ENCODE results near the gene PDK2.

The PDK2 gene

GRCh38 chr17:50135316-50136095 lies 40.4 kb downstream of the PDK2 start:
- no peak for DNase-seq (ENCODE audit: low read depth in 2 of 2)

GRCh38 chr17:50136096-50136687 lies 41.0 kb downstream of the PDK2 start:
- DNase-seq (ENCODE audit: low read depth in 2 of 2), result no peak

DNA sequence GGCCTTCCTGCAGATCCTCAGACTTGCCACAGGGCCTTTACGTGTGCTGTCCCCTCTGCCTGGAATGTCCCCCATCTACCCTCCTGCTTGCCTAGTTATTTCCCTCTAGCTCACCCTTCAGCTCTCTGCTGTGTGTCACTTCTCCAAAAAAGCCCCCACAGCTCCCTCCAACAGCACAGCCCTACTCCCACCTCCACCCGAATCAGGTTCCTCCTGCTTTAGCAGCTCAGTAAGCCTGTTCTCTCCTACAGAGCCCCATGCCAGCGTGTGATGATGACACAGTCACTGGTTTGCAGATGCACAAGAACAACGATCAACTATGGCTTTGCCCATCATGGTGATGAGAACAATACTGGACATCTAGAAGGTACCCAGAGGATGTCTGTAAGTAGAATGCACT lies 41.9 kb downstream of the PDK2 start:
- no peak for DNase-seq (ENCODE audit: low read depth in 2 of 2)

- DNase-seq (ENCODE audit: low read depth in 2 of 2), result no peak
These were observed 44.1 kb downstream of the PDK2 start for GRCh38 chr17:50139185-50139783.

DNA sequence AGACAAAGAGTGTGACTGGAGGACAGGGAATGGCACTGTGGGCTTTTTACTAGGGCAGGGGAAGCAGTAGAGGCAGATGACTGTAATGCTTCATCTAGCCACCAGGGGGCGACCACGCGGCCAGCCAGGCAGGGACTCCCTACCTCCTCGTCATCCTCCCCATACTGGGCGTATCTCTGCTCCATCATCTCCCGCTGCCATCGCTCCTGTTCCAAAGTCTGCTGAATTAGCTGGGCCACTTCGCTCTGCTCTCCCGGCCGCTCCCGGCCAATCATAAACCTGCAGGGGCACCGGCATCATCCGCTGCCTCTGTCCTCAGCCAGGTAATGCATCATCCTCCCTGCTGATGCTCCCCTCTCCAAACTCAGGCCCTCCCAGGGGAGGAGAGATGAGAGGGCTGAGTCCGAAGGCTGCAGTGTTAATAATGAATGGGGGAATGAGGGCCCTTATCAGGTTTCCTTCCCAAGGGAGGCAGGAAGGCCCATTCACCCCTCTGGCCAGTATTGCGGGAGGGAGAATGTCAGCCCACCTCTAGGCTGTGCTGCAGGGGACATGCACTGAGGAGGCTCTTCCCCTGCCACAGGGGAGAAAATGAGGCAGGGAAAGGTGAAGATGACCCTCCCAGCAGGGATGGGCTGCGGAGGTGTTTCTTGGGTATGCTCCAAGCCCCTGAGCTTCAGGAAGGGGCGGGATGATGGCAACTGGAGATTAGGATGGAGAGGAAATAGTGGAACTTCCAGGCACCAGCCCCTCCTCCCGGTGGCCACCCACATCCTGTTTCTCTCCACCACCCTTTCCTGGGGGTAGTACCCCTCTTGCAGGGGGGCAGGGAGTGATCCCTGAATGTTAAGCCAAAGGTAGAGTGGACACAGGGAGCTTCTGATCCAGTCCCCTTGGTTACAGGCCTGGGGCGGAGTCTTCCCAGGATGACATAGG lies 45.1 kb downstream of the PDK2 start:
- peak; percentile 74 to 75 for DNase-seq (ENCODE audit: low read depth in 2 of 2)

- no peak for DNase-seq (ENCODE audit: low read depth in 2 of 2)
These were observed 46.0 kb downstream of the PDK2 start for GRCh38 chr17:50141026-50141744.

- DNase-seq (ENCODE audit: low read depth in 2 of 2), result no peak
These were observed 46.6 kb downstream of the PDK2 start for GRCh38 chr17:50141745-50142110.

DNA sequence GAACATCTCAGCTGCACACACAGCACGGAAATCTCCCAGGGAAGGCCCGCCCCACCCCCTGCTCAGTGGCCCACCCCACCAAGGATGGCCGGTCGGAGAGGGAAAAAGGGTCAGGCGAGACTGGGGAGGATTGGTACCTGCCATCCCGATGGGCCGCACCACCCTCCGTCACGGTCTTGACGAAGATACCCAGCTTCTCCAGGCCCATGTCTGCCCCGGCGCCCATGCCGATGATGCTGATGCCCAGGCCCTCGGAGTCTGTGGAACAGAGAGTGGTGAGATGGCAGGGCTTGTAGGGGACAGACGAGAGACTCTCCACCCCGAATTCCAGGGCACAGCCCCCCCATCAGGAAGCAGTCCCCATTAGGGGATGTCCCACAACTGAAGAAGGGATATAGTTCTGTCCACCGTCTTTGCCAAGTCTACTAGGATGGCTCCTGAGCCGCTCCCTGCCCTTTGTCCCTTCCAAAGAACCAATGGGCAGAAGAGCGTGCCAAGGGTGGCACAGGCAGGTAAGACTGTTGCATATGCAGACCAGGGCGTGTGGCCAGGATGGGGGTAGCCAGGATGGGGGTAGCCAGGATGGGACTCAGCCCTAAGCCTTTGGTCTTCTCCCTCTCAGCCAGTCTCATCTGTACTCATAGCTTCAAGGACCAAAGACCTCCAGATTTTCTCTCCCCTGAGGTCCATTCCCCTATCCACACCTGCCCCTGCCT lies 48.5 kb downstream of the PDK2 start:
- no peak for DNase-seq (ENCODE audit: low read depth in 2 of 2)

- no peak for DNase-seq (ENCODE audit: low read depth in 2 of 2)
These were observed 49.2 kb downstream of the PDK2 start for GRCh38 chr17:50144355-50144754.

DNA sequence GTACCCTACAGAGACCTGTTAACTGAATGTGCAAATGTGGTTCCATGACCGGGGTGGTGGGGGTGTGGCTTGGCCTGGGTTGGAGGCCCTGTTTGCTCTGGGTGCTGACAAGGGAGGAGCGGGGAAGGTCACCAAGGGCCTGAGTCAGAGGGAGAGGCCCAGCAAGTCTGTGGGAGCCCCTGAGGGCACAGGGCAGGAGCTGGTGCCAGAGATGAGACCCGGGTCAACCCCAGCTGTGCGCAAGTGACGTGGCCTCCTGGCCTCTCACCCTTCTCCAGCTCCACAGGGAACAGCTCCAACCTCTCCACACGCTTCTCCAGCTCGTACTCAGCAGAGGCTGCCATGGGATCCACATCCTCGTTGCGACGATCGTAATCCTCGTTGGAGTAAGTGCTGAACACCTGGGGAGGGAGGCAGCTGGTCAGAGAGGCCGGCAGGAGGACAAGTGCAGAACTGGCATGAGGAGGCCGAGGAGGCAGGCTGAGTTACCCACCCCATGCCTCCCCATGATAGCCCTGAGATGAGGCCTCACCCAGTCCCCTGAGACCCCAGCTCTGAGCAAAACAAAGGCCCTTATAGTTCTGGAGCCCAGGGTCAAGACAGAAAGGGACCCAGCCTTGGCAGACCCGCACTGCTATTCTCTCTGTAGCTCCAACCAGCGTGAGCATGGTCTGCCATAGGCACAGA lies 49.8 kb downstream of the PDK2 start:
- no peak for DNase-seq (ENCODE audit: low read depth in 2 of 2)

GRCh38 chr17:50145532-50146229 lies 50.5 kb downstream of the PDK2 start:
- DNase-seq (ENCODE audit: low read depth in 2 of 2), result no peak

DNA sequence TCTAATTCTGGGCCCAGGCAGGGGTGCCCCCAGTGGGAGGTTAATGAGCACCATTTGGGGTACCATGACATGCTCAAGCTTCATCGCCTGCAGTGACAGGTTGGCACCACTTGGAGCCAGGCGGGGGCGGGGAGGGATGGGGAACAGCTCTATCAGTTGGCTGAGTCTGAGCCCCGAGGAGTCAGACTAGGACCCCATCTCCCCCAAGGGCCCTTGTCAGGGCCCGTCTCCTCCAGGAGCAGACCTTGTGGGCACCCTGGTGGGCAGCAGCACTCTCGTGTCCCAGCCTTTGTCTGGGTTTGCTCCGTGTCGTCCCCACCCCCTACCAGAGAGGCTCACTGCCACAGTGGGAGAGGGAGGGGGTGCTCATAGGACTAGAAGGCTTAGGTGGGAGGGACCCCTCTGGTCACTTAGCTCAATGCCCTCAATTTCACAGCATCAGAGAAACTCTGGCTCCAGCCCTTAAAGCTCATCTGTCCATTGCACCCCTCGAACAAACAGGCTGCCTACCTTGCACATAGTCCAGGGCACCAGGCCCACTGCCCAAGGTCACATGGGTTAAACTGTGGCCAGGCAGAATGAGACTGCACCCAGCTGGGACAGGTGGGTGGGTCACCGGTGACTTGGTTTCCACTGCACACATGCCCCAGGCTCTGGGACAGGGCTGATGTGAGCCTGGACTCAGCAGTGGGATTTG lies 51.2 kb downstream of the PDK2 start:
- DNase-seq (ENCODE audit: low read depth in 2 of 2), result no peak

GRCh38 chr17:50146927-50147665 lies 51.9 kb downstream of the PDK2 start:
- DNase-seq (ENCODE audit: low read depth in 2 of 2), result no peak

GRCh38 chr17:50147841-50148225 lies 52.7 kb downstream of the PDK2 start:
- DNase-seq (ENCODE audit: low read depth in 2 of 2), result no peak

GRCh38 chr17:50148226-50149090 lies 53.3 kb downstream of the PDK2 start:
- DNase-seq (ENCODE audit: low read depth in 2 of 2), result peak; percentile 80 to 83

GRCh38 chr17:50149091-50149416 lies 53.9 kb downstream of the PDK2 start:
- no peak for DNase-seq (ENCODE audit: low read depth in 2 of 2)

Measured in stimulated activated CD4-positive, alpha-beta T cell treated with anti-CD3 and anti-CD28 coated beads, Interleukin-1b, Interleukin-23, amount 100 ng/mL, for 4 hours (primary cell).